GM21515 (cell line): ENCODE measurements around the gene TMC5.
"Not testable (repeated sequence)": the region's sequence is repeated elsewhere in the genome, so short reads cannot be mapped to it uniquely, and the experiment has no call there.

Source experiments
- ATAC-seq: cut with Tn5 transposase; IDR thresholded peaks from one replicate; pipeline ENCODE4 v1.9.1; 2021; ENCODE audit not compliant: unreplicated experiment

Gene TMC5

GRCh38 chr16:19406891-19407491 is 10.7 kb upstream of the TMC5 start:
- no peak for ATAC-seq

- ATAC-seq: no peak
Measured at GRCh38 chr16:19410435-19411171, 7.1 kb upstream of the TMC5 start.

- no peak for ATAC-seq
Measured at GRCh38 chr16:19411298-19411697, 6.4 kb upstream of the TMC5 start.

GRCh38 chr16:19412055-19412454 is 5.6 kb upstream of the TMC5 start:
- not testable (repeated sequence) for ATAC-seq

- no peak for ATAC-seq
Measured at GRCh38 chr16:19415461-19415860, 2.2 kb upstream of the TMC5 start.

GRCh38 chr16:19415918-19416317 is 1.8 kb upstream of the TMC5 start:
- ATAC-seq: no peak

- ATAC-seq: no peak
Measured at GRCh38 chr16:19418200-19418599, 517 bp downstream of the TMC5 start.

GRCh38 chr16:19419698-19420075 is 2.0 kb downstream of the TMC5 start:
- no peak for ATAC-seq

- ATAC-seq: no peak
Measured at GRCh38 chr16:19424478-19424877, 6.8 kb downstream of the TMC5 start.

- no peak for ATAC-seq
Measured at GRCh38 chr16:19430345-19430744, 12.7 kb downstream of the TMC5 start.

- ATAC-seq: no peak
Measured at GRCh38 chr16:19431636-19432340, 14.1 kb downstream of the TMC5 start.

- ATAC-seq: no peak
Measured at GRCh38 chr16:19432429-19432828, 14.7 kb downstream of the TMC5 start.

GRCh38 chr16:19434584-19434983 is 16.9 kb downstream of the TMC5 start:
- ATAC-seq: no peak

- ATAC-seq: no peak
Measured at GRCh38 chr16:19436540-19436939, 18.9 kb downstream of the TMC5 start.

GRCh38 chr16:19437280-19437679 is 19.6 kb downstream of the TMC5 start:
- no peak for ATAC-seq

- no peak for ATAC-seq
Measured at GRCh38 chr16:19438739-19439138, 21.1 kb downstream of the TMC5 start.

GRCh38 chr16:19439483-19439882 is 21.8 kb downstream of the TMC5 start:
- ATAC-seq: no peak

- ATAC-seq: no peak
Measured at GRCh38 chr16:19443659-19444058, 26.0 kb downstream of the TMC5 start.

GRCh38 chr16:19446300-19446846 is 28.7 kb downstream of the TMC5 start:
- no peak for ATAC-seq

GRCh38 chr16:19446886-19447285 is 29.2 kb downstream of the TMC5 start:
- ATAC-seq: no peak

GRCh38 chr16:19450186-19450585 is 32.5 kb downstream of the TMC5 start:
- no peak for ATAC-seq
